C1 segment of cervical spinal cord (tissue), 14 donors: ENCODE results near the gene THBS3.
"Not testable (repeated sequence)": the region's sequence is repeated elsewhere in the genome, so short reads cannot be mapped to it uniquely, and the experiment has no call there.

Experiments used
- DNase-seq, 14 donors: peaks; one replicate each; lab custom pipeline; 2025; lab: John Stamatoyannopoulos, UW

THBS3 gene

DNA sequence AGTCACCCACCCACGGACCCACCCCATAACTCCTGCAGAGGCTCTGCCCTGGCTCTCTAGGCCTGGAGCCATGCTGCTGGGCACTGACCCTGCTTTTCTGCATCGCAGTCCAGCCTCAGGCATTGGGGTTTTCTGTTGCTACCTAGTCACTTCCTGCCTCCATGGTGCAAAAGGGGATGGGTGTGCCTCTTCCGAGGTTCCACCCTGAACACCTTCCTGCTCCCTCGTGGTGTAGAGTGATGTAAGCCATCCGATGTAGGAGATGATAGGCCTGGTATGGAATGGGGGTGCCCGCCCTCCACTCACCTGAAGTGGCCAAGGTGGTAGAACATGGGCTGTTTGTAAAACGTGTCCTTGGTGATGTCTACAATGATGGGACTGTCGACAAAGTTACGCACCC, 27.7 kb upstream of the THBS3 start:
- not testable (repeated sequence) for DNase-seq

DNA sequence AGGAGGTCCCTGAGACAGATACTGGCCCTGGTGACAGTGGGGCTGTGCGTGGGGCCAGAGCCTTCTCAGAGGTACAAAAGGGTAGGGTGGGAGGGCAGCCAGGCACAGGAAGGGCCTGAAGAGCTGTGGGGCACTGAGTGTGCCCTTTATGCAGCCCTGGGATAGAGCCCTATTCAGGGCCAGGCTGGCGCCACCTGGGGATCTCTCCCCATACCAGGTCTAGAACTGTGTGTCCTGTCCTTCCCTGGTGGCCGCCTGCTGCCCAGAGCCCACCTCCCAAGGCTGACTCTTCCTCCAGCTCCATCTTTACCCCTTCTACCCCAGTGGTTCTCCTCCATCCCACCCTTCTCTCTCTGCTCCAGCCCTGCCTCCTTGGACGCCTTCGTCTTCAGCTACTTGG, 25.8 kb upstream of the THBS3 start:
- not testable (repeated sequence) for DNase-seq

DNA sequence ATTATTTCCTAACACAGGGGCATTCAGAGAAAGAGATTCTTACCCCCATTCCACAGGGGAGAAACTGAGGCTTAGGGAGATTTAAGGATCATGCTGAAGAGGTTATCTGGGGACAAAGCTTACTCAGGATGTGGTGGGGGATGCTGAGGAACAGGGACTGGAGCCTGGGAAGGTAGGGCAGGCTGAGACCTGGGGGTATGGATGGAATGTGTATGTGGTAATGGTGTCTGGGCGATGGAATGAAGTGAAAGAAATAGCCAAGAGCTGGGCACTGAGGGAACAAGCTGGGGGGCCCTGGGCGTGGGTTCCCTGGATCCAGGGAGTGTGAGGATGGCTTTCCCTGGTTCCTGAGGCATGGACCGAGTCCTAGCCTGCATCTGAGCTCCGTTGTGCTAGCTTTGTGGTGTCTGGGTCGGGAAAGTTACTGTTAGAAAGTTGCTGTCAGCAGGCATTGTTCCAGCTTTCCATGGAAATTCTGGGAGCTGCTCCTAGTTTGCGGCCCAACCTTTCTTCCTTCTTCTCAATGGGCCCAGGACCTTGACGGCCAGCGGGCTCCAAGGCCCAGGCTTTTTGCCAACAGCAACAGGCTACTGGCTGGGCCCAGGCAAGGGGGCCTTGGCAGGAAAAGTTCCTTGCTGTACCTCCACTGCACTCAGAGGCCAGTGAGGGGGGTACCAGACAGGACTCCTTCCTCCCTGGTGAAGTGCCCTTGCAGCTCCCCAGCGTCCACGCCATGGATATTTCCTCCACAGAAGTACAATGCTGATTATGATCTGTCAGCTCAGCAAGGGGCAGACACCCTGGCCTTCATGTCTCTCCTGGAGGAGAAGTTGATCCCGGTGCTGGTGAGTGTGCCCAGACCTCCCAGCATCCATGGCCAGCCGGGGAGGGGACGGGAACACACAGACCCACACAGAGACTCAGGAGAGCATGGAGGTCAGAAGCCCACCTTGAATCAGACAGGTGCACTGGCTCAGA, 24.6 kb upstream of the THBS3 start:
- peak in 6 of 14 donors; percentile 11 to 58 (median 27) for DNase-seq

DNA sequence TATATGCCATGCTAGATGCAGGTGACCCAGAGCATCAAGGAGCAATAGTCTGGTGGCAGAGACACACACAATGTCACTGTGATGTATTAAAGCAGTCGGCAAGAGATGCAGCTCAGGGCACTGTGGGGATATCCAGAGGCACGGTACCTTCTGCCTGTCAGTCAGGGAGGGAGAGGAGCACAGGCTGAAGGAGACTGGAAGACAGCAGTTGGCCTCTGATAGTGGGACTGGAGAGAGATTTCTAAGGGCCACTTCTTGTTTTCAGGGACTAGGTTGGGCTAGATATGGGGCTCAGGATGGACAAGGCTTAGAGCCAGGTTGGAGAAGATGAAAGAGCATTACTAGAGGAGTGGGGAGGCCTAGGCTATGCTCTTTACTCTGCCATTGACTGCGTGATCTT, 23.6 kb upstream of the THBS3 start:
- not testable (repeated sequence) for DNase-seq

DNA sequence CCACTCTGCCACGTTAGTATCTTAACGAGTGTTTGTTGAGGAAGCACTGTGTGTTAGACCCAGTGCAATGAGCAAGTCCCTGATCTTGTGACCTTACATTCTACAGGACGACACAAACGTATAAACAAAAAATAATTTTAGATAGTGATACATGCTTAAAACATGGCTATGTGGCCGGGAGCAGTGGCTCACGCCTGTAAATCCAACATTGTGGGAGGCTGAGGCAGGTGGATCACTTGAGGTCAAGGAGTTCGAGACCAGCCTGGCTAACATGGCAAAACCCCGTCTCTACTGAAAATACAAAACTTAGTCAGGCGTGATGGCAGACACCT, 20.4 kb upstream of the THBS3 start:
- DNase-seq, result peak in 1 of 14 donors; percentile 32

DNA sequence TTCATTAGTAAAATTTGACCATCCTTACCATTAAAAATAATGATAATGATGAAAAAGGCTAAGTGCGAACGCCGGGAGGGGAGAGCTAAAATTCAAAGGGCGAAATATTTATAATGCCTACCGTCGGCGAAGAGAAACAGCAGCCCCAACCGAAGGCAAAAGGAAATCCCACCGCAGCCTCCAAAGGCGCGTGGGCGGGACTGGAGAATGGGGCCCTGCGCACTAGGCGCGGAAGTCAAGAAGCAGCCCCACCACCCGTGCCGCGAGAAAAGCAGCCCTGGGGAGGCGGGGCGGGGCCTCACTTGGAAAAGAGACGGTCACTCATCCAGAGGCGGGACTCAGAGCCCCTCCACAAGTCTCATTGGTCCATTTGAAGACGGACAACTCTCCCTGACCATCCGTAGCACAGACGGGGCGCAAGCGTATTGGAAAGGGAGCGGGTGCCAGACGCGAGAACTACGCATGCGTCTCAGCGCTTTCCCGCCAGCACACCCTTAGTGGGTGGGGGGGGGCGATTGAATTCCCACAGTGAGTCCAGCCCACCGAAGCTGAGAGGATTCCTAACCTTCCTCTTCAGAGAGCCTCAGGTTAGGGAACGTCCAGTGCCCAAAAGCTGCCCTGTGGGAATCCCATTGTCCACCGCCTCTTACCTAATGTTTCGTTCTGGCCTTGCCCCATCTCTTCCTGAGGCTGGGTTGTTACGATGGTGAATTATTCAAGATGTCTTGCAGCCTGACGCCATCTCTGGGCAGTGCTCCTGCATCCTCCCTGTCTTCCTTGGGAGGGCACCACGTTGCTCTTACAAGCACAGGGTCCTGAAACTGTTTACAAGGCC, 19.8 kb upstream of the THBS3 start:
- DNase-seq, result peak; percentile 75 to 99 (median 97)

DNA sequence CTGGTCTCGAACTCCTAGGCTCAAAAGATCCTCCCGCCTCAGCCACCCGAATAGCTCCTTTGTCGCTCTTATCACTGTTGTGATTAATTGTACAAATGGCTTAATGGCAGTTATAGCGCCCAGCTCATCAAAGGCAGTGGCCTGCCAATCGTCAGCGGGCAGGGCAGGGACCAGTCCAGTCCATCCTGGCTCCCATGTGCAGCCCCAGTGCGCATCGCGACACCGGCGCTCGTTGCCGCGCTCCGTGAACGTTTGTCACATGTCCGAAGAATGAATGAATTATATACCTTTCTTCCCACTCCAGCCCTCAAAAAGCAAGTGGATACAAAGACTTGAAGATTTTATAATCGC, 19.2 kb upstream of the THBS3 start:
- peak in 7 of 14 donors; percentile 42 to 77 (median 68) for DNase-seq

DNA sequence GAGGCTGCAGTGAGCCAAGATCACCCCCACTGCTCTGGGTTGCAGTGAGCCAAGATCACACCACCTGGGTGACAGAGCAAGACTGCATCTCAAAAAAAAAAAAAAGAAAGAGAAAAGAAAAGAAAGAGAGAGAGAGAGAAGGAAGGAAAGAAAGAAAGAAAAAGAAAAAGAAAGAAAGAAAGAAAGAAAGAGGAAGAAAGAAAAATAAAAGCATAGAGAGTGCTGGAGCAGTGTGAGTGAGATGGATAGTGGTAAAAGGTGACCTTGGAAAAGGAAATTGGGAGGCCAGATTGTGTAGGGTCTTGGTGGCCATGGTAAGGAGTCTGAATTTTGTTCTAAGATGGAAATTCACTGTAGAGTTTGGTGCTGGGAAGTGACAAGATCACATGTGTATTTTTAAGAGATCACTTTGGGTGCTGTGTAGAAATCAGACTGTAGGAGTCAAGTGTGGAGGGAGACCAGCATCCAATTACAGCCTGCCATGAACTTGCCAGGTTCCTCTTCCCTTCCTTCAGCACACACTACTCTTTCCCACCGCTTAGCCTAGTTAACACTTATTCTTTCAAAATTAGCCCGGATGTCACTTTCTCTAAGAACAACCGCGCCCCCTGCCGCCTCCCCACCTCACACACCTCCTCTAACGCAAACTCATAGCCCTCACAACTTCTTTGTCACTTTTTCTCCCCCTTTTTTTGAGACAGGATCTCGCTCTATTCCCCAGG, 18.7 kb upstream of the THBS3 start:
- DNase-seq, result peak in 11 of 14 donors; percentile 19 to 74 (median 55)

DNA sequence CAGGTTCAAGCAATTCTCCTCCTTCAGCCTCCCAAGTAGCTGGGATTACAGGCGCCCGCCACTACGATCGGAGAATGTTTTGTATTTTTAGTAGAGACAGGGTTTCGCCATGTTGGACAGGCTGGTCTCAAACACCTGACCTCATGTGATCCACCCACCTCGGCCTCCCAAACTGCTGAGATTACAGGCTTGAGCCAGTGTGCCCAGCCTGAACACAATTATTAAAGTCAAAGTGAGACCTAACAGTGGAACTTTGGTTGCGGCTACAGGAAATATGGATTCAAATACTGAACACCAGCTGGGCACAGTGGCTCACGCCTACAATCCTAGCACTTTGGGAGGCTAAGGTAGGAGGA, 17.7 kb upstream of the THBS3 start:
- DNase-seq, result not testable (repeated sequence)

DNA sequence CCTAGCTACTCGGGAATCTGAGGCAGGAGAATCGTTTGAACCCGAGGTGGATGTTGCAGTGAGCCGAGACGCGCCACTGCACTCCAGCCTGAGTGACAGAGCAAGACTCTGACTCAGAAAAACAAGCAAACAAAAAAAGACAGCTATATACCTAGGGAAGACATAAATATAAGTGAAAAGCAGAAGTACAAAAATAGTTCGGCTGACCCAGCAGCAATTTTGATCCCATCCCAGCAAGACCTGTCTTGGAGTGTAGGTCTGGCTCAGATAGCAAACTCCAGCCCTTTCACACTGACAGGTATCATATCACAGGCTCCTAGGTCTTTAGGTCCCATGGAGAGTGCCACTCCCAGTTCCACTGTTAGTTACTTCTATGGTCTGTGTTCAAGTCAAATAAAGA, 15.3 kb upstream of the THBS3 start:
- no peak for DNase-seq

DNA sequence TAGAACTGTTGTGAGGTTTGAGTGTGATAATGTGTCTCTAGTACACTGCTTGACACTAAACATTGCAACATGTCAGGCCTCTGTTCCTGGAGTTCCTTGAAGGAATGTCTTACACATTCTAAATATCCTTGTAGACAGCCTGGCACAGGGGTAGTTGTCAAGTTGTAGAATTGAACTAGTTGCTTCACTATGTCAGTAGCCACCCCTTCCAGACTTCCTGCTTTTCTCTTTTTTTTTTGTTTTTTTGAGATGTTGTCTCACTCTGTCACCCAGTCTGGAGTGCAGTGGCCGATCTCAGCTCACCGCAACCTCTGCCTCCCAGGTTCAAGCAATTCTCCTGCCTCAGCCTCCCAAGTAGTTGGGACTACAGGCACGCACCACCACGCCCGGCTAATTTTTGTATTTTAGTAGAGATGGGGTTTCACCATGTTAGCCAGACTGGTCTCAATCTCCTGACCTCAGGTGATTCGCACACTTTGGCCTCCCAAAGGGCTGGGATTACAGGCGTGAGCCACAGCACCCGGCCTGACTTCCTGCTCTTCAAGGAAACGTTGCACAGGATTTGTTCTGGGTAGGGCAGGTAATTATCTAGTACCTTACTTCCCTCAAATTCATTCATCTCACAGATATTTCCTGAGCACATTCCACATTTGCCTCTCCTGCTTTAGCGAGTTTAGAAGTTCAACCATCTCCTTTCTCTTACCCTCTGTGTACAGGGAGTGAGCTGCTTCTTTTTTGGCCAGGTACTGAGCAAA, 12.7 kb upstream of the THBS3 start:
- DNase-seq, result not testable (repeated sequence)

DNA sequence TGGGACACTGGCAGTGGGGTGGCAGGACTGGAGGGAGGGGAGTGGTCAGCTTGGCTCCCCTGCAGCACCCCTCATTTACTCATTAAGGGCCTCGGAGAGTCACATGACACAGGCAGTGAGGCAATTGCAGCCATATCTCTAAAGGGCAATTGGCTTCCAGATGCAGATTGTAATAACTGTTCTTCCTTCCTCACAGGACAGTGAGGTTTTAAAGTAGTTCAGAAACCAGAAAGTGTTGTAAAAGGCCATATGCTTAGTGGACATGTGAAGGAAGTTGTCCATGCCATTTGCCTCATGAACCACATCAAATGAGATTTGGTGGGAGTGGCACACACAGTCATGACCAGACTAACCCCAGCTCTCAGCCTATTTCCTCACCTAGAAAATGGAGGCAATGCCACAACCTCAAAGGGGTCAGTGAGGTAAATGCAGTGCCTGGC, 11.9 kb upstream of the THBS3 start:
- DNase-seq, result peak in 10 of 14 donors; percentile 3 to 61 (median 36)

DNA sequence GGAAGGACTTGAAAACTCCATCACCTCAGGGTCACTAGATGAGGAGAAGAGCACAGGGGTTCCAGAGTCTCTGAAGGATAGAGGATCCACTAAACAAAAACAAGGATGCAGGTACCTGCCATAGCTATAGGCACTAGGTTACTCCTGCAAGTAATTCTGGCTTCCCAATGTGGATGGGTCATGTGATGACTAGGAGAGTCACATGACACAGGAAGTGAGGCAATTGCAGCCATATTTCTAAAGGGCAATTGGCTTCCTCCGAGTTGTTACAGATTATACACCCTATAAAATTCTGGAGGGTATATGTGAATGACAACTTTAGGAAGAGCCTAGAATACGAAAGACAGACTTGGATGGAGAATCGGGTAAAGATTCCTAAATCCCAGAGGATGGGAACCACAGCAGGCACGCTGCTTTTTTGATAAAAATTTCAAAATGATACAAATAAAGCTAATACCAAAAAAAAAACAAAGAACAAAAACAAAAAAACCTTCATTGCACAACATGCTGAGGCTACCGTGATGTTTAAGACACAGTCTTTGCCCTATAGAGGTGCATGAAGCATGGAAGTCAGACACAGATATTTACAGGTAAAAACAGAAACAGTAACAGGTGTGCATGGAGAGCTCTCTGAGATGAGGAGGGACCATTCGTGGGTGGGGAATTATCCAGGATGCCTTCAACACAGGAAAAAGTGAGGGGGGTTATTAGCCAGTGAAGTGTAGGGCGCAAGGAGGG, 11.3 kb upstream of the THBS3 start:
- peak in 8 of 14 donors; percentile 34 to 84 (median 46) for DNase-seq

DNA sequence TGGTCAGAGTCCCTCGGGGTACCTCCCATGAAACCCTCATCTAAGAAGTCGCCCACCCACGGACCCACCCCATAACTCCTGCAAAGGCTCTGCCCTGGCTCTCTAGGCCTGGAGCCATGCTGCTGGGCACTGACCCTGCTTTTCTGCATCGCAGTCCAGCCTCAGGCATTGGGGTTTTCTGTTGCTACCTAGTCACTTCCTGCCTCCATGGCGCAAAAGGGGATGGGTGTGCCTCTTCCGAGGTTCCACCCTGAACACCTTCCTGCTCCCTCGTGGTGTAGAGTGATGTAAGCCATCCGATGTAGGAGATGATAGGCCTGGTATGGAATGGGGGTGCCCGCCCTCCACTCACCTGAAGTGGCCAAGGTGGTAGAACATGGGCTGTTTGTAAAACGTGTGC, 7.0 kb upstream of the THBS3 start:
- DNase-seq, result not testable (repeated sequence)

DNA sequence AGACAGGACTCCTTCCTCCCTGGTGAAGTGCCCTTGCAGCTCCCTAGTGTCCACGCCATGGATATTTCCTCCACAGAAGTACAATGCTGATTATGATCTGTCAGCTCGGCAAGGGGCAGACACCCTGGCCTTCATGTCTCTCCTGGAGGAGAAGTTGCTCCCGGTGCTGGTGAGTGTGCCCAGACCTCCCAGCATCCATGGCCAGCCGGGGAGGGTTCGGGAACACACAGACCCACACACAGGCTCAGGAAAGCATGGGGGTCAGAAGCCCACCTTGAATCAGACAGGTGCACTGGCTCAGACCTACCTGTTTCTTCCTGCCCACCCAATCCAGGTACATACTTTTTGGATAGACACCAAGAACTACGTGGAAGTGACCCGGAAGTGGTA, 4.3 kb upstream of the THBS3 start:
- DNase-seq, result not testable (repeated sequence)

DNA sequence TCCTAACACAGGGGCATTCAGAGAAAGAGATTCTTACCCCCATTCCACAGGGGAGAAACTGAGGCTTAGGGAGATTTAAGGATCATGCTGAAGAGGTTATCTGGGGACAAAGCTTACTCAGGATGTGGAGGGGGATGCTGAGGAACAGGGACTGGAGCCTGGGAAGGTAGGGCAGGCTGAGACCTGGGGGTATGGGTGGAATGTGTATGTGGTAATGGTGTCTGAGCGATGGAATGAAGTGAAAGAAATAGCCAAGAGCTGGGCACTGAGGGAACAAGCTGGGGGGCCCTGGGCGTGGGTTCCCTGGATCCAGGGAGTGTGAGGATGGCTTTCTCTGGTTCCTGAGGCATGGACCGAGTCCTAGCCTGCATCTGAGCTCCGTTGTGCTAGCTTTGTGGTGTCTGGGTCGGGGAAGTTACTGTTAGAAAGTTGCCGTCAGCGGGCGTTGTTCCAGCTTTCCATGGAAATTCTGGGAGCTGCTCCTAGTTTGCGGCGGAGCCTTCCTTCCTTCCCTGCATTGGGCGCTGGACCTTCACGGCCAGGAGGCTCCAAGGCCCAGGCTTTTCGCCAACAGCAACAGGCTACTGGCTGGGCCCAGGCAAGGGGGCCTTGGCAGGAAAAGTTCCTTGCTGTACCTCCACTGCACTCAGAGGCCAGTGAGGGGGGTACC, 3.8 kb upstream of the THBS3 start:
- peak in 1 of 14 donors; percentile 29 for DNase-seq

DNA sequence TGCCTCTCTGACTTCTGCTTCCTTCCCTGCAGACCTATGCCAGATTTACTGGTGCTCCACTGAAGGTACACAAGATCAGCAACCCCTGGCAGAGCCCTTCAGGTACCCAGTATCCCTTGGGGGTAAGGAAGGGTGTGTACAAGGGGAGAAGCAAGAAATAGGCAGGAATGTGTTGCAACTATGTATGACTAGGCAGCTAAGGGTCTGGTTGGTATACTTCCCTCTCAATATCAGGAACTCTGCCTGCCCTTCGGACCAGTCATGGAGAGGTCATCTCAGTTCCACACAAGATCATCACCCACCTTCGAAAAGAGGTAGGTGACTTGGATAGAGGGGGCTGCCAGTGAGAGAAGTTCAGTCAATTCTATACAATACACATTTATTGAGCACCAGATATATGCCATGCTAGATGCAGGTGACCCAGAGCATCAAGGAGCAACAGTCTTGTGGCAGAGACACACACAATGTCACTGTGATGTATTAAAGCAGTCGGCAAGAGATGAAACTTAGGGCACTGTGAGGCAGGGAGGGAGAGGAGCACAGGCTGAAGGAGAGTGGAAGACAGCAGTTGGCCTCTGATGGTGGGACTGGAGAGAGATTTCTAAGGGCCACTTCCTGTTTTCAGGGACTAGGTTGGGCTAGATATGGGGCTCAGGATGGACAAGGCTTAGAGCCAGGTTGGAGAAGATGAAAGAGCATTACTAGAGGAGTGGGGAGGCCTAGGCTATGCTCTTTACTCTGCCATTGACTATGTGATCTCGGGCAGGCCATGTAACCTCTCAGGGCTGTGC, 2.8 kb upstream of the THBS3 start:
- no peak for DNase-seq

DNA sequence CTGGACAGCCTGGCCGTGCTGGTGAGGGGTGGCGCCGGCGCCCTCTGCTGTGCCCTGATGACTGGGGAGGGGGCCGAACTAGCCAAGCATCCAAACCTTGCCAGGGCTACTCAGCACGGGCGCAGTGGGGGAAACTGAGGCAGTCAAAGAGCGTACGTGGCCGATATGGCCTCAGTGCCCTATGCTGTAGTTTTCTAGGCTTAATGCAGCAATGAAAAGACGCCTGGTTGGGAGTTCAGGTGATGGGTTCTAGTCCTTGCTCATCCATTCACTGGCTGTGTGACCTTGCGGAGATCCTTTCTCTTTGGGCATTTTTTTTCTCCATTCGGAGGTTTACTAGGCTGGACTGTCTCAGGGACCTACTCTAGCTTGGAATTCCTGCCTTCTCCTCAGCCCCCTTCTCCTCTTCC, 1.6 kb upstream of the THBS3 start:
- DNase-seq, result no peak
